GM12873 (cell line): ENCODE results near the gene COL16A1.

ENCODE experiments used
- CTCF ChIP-seq: IDR thresholded peaks from 2 replicates; pipeline ENCODE4 v1.5.1; 2012; ENCODE audit warnings: low read depth, mild to moderate bottlenecking, moderate library complexity, low read length, control low read depth; ENCODE audit not compliant: insufficient read depth; ENCODE audit errors: missing control alignments

Gene COL16A1

DNA sequence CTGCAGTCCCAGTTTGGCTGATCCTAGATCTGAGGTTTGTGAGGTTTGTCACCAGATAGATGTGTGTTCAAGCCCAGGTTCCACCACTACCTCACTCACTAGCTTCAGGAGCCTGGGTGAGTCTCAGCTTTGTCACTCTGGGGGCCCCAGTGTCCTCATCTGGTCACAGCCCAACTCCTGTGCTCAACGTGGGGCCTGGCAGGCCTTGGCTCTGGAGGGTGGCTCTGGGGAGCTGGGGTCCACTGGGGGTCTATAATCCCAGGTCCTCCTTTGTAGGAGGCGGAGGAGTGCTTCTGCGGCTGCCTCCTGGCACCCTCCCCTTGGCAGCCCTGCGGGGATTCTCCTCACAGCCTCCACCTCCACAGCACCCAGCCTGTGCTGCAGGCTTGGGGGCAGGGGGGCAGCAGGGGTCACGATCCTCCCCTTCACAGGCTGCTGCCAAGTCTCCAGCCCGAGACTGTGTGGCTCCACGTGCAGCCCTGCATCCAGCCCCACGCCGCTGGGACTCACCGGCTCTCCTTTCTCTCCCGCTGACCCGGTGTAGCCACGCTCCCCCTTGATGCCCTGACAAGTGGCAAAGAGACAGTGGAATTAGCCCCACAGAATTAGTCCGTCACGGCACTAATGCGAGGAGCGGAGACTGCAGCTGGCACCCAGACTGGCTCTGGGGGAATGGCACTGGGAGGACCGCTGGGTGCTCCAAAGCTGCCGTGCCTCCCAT is 36.6 kb downstream of the COL16A1 start:
- TF ChIP-seq CTCF = no peak

DNA sequence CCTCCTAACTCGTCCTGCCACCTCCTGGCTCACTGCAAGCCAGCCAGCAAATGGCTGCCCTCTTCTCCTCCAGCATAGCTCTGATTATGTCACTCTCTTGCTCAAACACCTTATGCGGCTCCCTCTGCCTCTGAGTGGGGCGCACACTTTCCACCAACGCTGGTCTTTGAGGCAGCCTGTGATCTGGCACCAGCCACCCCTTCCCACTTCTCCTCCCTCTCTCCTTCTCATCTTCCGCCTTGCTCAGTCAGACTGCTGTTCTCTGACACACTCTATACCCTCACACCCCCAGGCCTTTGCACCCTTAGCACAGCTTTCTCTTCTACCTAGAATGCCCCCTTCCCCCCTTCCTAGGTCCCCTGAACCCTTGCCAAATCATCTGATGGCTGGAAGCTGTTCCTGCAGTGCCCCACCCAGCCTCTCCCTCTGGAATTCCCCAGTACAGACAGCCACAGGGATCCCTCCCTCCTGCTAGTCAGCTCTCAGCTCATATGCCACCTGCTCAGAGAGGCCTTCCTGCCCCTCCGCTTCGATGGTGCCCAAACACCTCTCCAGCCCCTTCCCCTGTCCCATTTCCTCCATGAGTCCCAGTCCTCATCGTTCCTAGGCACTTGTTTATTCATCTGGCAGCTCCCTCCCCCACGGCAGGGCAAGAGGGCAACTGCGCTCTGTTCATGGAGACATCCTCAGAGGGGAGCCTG is 37.4 kb downstream of the COL16A1 start:
- TF ChIP-seq CTCF = no peak

- no peak for TF ChIP-seq CTCF
These were observed 38.5 kb downstream of the COL16A1 start for GRCh38 chr1:31665234-31665878.

DNA sequence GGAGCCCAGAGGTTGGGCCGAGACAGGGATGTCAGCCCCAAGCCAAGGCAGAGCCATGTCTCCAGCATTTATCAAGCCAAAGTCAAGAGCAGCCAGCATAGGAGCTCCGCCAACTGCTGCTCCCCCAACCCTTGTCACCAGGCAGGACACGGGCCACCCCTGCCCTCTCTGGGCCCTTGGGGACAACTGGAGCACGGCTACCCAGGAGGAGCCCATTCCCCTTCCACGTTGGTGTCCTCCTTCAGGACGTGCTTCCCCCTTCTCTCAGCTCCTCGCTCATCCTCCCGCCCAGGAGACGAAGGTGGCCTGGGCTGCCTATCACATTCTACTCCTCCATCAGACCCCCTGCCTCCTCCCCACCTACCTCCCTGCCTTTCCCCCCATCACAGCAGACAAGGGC is 39.3 kb downstream of the COL16A1 start:
- no peak for TF ChIP-seq CTCF

- TF ChIP-seq CTCF = peak; percentile 94
These were observed 40.0 kb downstream of the COL16A1 start for GRCh38 chr1:31663622-31664452.

DNA sequence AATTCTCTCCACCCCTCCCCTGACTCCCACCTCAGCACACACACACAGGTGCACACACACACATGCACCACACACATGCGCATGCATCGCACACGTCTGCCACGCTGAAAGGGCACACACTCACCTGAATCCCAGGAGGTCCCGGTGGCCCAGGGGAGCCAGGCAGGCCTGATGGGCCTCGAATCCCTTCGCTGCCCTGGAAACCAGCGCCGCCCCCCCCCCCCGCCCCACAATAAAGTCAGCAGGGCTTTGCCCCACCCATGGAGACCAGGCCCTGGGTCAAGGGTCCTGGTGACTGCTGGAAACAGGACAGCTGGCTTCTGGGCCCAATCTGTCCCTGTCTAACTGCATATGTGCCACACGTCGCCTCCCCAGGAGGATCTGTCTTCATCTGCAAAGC is 41.4 kb downstream of the COL16A1 start:
- no peak for TF ChIP-seq CTCF
